HL-60 (cell line): ENCODE results near the gene CDK19.

ENCODE experiments used
- DNase-seq, 2 experiments: peaks; one replicate each; pipeline ENCODE4 v3.0.0-alpha.2; 2010 to 2020; ENCODE audit warnings: low read depth in 1 of 2, low spot score in 1 of 2
- H3K27ac ChIP-seq: fragments of 250-450 bp; sonication (Bioruptor Pico); replicated peaks from 2 replicates; pipeline ENCODE4 v1.5.1; 2020; ENCODE audit warnings: mild to moderate bottlenecking, moderate library complexity
- H3K27me3 ChIP-seq: fragments of 250-450 bp; sonication (Bioruptor Pico); 2 replicates; pipeline ENCODE4 v1.5.1; 2021; ENCODE audit warnings: mild to moderate bottlenecking, moderate library complexity; ENCODE audit not compliant: insufficient read depth, poor library complexity, severe bottlenecking
- H3K4me3 ChIP-seq: replicated peaks from 2 replicates; pipeline ENCODE4 v1.5.1; 2011; ENCODE audit warnings: mild to moderate bottlenecking, control low read depth, low read length; ENCODE audit not compliant: insufficient read depth
- GABPA ChIP-seq: IDR thresholded peaks from 2 replicates; pipeline ENCODE4 v1.6.1; 2012; ENCODE audit warnings: low read depth
- POLR2AphosphoS5 ChIP-seq: IDR thresholded peaks from 2 replicates; pipeline ENCODE4 v1.6.1; 2012; ENCODE audit warnings: low read depth
- SPI1 ChIP-seq: IDR thresholded peaks from 2 replicates; pipeline ENCODE4 v1.6.1; 2012; ENCODE audit warnings: low read depth, mild to moderate bottlenecking, borderline replicate concordance
- TF ChIP-seq, protein P1 (sequence below): IDR thresholded peaks from 2 replicates; pipeline ENCODE4 v1.6.1; 2012; ENCODE audit warnings: low read depth; ENCODE audit not compliant: insufficient replicate concordance
- TF ChIP-seq, protein P2 (sequence below): IDR thresholded peaks from one replicate; pipeline ENCODE4 v1.5.1; 2011; ENCODE audit warnings: low read length, control low read depth, inconsistent platforms; ENCODE audit not compliant: insufficient read depth

The CDK19 gene

DNA sequence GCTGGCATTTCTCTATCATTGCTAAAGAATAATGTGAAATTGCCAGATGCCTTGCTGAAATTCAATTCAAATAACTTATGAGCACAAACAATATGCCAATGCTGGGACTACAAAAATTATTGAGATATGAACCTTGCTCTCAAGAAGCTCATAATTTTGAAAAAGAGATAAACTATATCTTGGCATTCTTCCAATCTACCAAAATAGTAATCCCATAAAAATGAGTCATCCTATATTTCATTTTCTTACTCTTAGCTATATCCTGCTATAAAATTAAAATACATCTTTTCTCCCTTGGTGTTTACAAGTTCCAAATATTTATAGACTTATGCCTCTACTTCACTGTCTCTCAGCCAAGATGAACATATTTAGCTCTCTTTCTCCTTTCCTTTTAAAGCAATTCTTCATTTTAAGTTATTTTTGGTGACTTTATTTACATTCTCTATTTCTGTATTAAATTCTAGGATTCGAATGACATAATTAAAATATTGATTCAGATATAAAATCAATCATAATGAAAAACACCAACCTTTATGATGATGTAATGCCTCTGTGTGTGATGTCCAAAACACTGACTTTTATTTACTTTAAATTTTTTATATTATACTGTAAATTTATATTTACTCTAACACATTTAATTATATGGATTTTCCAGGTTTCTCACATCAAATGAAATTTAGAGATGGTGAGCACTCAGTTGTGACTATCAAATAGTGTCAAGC lies 152.6 kb downstream of the CDK19 start:
- H3K27me3 ChIP-seq, result no peaks in the 10 kb centered on the region
- no peak overlapping the region for H3K27ac ChIP-seq
- TF ChIP-seq POLR2AphosphoS5 (no peak), GABPA (no peak), SPI1 (no peak)
- TF ChIP-seq, protein P1, sequence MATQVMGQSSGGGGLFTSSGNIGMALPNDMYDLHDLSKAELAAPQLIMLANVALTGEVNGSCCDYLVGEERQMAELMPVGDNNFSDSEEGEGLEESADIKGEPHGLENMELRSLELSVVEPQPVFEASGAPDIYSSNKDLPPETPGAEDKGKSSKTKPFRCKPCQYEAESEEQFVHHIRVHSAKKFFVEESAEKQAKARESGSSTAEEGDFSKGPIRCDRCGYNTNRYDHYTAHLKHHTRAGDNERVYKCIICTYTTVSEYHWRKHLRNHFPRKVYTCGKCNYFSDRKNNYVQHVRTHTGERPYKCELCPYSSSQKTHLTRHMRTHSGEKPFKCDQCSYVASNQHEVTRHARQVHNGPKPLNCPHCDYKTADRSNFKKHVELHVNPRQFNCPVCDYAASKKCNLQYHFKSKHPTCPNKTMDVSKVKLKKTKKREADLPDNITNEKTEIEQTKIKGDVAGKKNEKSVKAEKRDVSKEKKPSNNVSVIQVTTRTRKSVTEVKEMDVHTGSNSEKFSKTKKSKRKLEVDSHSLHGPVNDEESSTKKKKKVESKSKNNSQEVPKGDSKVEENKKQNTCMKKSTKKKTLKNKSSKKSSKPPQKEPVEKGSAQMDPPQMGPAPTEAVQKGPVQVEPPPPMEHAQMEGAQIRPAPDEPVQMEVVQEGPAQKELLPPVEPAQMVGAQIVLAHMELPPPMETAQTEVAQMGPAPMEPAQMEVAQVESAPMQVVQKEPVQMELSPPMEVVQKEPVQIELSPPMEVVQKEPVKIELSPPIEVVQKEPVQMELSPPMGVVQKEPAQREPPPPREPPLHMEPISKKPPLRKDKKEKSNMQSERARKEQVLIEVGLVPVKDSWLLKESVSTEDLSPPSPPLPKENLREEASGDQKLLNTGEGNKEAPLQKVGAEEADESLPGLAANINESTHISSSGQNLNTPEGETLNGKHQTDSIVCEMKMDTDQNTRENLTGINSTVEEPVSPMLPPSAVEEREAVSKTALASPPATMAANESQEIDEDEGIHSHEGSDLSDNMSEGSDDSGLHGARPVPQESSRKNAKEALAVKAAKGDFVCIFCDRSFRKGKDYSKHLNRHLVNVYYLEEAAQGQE, result no peak
- TF ChIP-seq, protein P2, sequence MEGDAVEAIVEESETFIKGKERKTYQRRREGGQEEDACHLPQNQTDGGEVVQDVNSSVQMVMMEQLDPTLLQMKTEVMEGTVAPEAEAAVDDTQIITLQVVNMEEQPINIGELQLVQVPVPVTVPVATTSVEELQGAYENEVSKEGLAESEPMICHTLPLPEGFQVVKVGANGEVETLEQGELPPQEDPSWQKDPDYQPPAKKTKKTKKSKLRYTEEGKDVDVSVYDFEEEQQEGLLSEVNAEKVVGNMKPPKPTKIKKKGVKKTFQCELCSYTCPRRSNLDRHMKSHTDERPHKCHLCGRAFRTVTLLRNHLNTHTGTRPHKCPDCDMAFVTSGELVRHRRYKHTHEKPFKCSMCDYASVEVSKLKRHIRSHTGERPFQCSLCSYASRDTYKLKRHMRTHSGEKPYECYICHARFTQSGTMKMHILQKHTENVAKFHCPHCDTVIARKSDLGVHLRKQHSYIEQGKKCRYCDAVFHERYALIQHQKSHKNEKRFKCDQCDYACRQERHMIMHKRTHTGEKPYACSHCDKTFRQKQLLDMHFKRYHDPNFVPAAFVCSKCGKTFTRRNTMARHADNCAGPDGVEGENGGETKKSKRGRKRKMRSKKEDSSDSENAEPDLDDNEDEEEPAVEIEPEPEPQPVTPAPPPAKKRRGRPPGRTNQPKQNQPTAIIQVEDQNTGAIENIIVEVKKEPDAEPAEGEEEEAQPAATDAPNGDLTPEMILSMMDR, result no peak
- H3K4me3 ChIP-seq, result no peak overlapping the region
- no peak for DNase-seq

DNA sequence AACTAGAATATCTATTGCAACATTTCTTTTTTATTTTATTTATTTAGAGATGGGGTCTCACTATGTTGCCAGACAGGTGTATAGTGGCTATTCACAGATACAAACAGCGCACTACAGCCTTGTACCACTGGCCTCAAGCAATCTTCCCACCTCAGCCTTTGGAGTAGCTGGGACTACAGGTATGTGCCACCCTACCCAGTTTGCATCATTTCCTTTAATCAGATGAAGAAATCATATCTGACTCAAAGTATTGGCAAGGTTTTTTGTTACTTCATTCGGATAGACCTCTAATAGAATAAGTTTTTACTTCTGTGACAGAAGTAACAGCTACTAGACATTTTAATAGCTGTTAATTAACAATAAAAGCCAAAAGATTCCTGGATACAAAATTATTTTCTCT lies 153.9 kb downstream of the CDK19 start:
- Histone ChIP-seq H3K27me3 (no peaks in the 10 kb centered on the region), H3K4me3 (no peak overlapping the region), H3K27ac (no peak overlapping the region)
- TF ChIP-seq GABPA (no peak), POLR2AphosphoS5 (no peak), SPI1 (no peak)
- TF ChIP-seq, protein P1, result no peak
- TF ChIP-seq, protein P2, result no peak
- no peak for DNase-seq

DNA sequence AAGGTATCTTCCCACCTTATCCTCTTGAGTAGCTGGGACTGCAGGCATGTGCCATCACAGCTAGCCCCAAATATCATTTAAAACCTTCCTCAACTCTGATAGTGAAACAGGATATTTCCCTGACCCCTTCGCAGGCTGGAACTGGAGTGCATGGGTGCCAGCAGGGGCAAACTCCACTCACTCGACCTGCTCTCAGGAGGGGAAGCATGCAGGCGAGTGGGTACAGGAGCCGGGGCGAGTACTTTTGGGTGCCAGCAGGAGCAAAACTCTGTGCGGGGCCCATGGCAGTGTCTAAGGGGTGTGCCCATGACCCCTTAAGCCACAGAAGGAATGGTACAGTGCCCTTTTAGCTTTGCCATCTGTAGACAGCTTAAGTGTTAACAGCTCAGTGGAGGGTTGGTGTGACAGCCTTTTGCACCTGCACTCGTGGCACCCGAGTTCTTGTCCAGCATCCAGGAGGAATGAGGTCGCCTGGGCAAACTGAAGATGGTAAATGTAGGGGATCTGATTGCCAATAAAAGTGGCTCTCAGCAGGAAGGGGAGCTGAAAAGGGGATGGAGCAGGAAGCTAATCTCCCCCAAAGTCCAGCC lies 155.1 kb downstream of the CDK19 start:
- TF ChIP-seq, protein P2, result no peak
- TF ChIP-seq, protein P1, result no peak
- TF ChIP-seq SPI1 (no peak), POLR2AphosphoS5 (no peak), GABPA (no peak)
- Histone ChIP-seq H3K27me3 (no peaks in the 10 kb centered on the region), H3K27ac (no peak overlapping the region)

More for the DNA sequence above, 155.1 kb downstream of the CDK19 start:
- H3K4me3 ChIP-seq, result no peak overlapping the region
- DNase-seq, result no peak
